NCI-H82 treated with DMSO at 0.1 percent for 48 hours (cell line): Measurements from ENCODE around the gene CPSF4L.

Experiments used
- DNase-seq: peaks from one replicate; lab custom pipeline; 2025; ENCODE audit not compliant: unreplicated experiment; lab: John Stamatoyannopoulos, UW

Gene CPSF4L

GRCh38 chr17:73237714-73238113, 24.0 kb downstream of the CPSF4L start:
- no peak for DNase-seq

GRCh38 chr17:73234736-73235135, 26.9 kb downstream of the CPSF4L start:
- DNase-seq = no peak

GRCh38 chr17:73232587-73233373, 28.9 kb downstream of the CPSF4L start:
- DNase-seq = no peak

GRCh38 chr17:73231841-73232586, 29.7 kb downstream of the CPSF4L start:
- DNase-seq = peak; percentile 91

- DNase-seq = no peak
These were observed 30.3 kb downstream of the CPSF4L start for GRCh38 chr17:73231395-73231794.

GRCh38 chr17:73230088-73230487, 31.6 kb downstream of the CPSF4L start:
- DNase-seq = no peak

GRCh38 chr17:73228748-73229236, 32.9 kb downstream of the CPSF4L start:
- DNase-seq = no peak

GRCh38 chr17:73227944-73228343, 33.7 kb downstream of the CPSF4L start:
- no peak for DNase-seq

- no peak for DNase-seq
These were observed 34.3 kb downstream of the CPSF4L start for GRCh38 chr17:73227379-73227778.

GRCh38 chr17:73226556-73227172, 35.0 kb downstream of the CPSF4L start:
- DNase-seq = no peak

GRCh38 chr17:73224663-73225305, 36.9 kb downstream of the CPSF4L start:
- DNase-seq = no peak

GRCh38 chr17:73224237-73224636, 37.4 kb downstream of the CPSF4L start:
- no peak for DNase-seq

GRCh38 chr17:73223626-73224230, 38.0 kb downstream of the CPSF4L start:
- no peak for DNase-seq

GRCh38 chr17:73215447-73215846, 46.2 kb downstream of the CPSF4L start:
- no peak for DNase-seq

- no peak for DNase-seq
These were observed 46.8 kb downstream of the CPSF4L start for GRCh38 chr17:73214851-73215250.

- no peak for DNase-seq
These were observed 47.7 kb downstream of the CPSF4L start for GRCh38 chr17:73214008-73214407.

- DNase-seq = no peak
These were observed 49.9 kb downstream of the CPSF4L start for GRCh38 chr17:73211745-73212144.

GRCh38 chr17:73210002-73210678, 51.5 kb downstream of the CPSF4L start:
- no peak for DNase-seq

GRCh38 chr17:73209436-73209835, 52.2 kb downstream of the CPSF4L start:
- DNase-seq = no peak

GRCh38 chr17:73208139-73208827, 53.4 kb downstream of the CPSF4L start:
- no peak for DNase-seq
